HepG2 (cell line): ENCODE data around the gene CCDC69. TPM values are rescaled to one million over a fixed set of nuclear protein-coding genes. Genes with fewer than 3 reads are reported as not detected.

Experiments used
- CREM ChIP-seq, 2 experiments: sonication (generic) in 1 of 2; formaldehyde crosslinking in 1 of 2; IDR thresholded peaks; 2 replicates each; pipeline versions ENCODE4 v1.4.0 to v1.6.1; 2016 to 2020; ENCODE audit warnings: antibody characterized with exemption in 1 of 2, mild to moderate bottlenecking in 1 of 2, missing genetic modification reagents in 1 of 2
- ETV6 ChIP-seq: sonication (generic); formaldehyde crosslinking; conservative IDR thresholded peaks from 2 replicates; pipeline ENCODE4 v1.4.0; 2020; ENCODE audit warnings: missing genetic modification reagents
- FLYWCH1 ChIP-seq: sonication (generic); formaldehyde crosslinking; IDR thresholded peaks from 2 replicates; pipeline ENCODE4 v1.8.1; 2023; ENCODE audit warnings: mild to moderate bottlenecking, missing genetic modification reagents
- FOXP1 ChIP-seq, 2 experiments: fragments of 450-650 bp in 1 of 2; IDR thresholded peaks; 2 replicates each; pipeline ENCODE4 v1.6.1; 2017 to 2018; ENCODE audit warnings: antibody characterized with exemption in 1 of 2
- JUNB ChIP-seq: sonication (generic); formaldehyde crosslinking; IDR thresholded peaks from 2 replicates; pipeline ENCODE4 v1.8.0; 2022; ENCODE audit warnings: missing genetic modification reagents, mild to moderate bottlenecking, borderline replicate concordance
- MEIS1 ChIP-seq: sonication (generic); formaldehyde crosslinking; IDR thresholded peaks from 2 replicates; pipeline ENCODE4 v1.9.0; 2021; ENCODE audit warnings: mild to moderate bottlenecking, missing genetic modification reagents, moderate library complexity, borderline replicate concordance
- NFKBIZ ChIP-seq: IDR thresholded peaks from 2 replicates; pipeline ENCODE4 v1.6.1; 2018; ENCODE audit warnings: missing genetic modification reagents, missing compliant biosample characterization
- PCBP1 ChIP-seq: fragments of 200-400 bp; formaldehyde crosslinking; IDR thresholded peaks from 2 replicates; pipeline ENCODE4 v1.6.1; 2017; ENCODE audit warnings: mild to moderate bottlenecking, low read depth, low read length, borderline replicate concordance
- SMAD3 ChIP-seq: sonication (generic); formaldehyde crosslinking; IDR thresholded peaks from 2 replicates; pipeline ENCODE4 v1.4.0; 2020; ENCODE audit warnings: missing genetic modification reagents
- SNAPC2 ChIP-seq: sonication (generic); formaldehyde crosslinking; IDR thresholded peaks from 2 replicates; pipeline ENCODE4 v1.8.1; 2022; ENCODE audit warnings: mild to moderate bottlenecking, missing genetic modification reagents
- TAF15 ChIP-seq: fragments of 200-400 bp; formaldehyde crosslinking; IDR thresholded peaks from one replicate; pipeline ENCODE4 v1.6.1; 2018; ENCODE audit warnings: mild to moderate bottlenecking, low read depth, low read length; ENCODE audit not compliant: poor library complexity, severe bottlenecking
- TBP ChIP-seq: sonication (generic); formaldehyde crosslinking; IDR thresholded peaks from 2 replicates; pipeline ENCODE4 v1.5.0; 2020; ENCODE audit warnings: missing genetic modification reagents
- ZC3H4 ChIP-seq: sonication (generic); formaldehyde crosslinking; IDR thresholded peaks from 2 replicates; pipeline ENCODE4 v1.4.0; 2020; ENCODE audit warnings: missing genetic modification reagents, borderline replicate concordance
- ZNF10 ChIP-seq: sonication (generic); formaldehyde crosslinking; IDR thresholded peaks from 2 replicates; pipeline ENCODE4 v1.4.0; 2020; ENCODE audit warnings: mild to moderate bottlenecking, low read depth, missing genetic modification reagents, borderline replicate concordance
- ZNF138 ChIP-seq: sonication (generic); formaldehyde crosslinking; IDR thresholded peaks from 2 replicates; pipeline ENCODE4 v1.5.0; 2020; ENCODE audit warnings: mild to moderate bottlenecking, low read depth, missing genetic modification reagents
- ZNF17 ChIP-seq: sonication (generic); formaldehyde crosslinking; IDR thresholded peaks from 2 replicates; pipeline ENCODE4 v1.5.0; 2020; ENCODE audit warnings: mild to moderate bottlenecking, missing genetic modification reagents
- ZNF329 ChIP-seq: sonication (generic); formaldehyde crosslinking; IDR thresholded peaks from 2 replicates; pipeline ENCODE4 v1.9.0; 2021; ENCODE audit warnings: low read depth, mild to moderate bottlenecking, missing genetic modification reagents
- ZNF558 ChIP-seq: sonication (generic); formaldehyde crosslinking; IDR thresholded peaks from 2 replicates; pipeline ENCODE4 v1.9.0; 2022; ENCODE audit warnings: mild to moderate bottlenecking, missing genetic modification reagents, borderline replicate concordance
- ZSCAN21 ChIP-seq: sonication (generic); formaldehyde crosslinking; IDR thresholded peaks from 2 replicates; pipeline ENCODE4 v1.8.0; 2022; ENCODE audit warnings: mild to moderate bottlenecking, missing genetic modification reagents, moderate library complexity, borderline replicate concordance
- polyA plus RNA-seq, 8 experiments: library from polyadenylated mRNA; depleted of rRNA in 3 of 8; stranded (reverse) in 7 of 8; unstranded in 1 of 8; fragments of >200 nt; fragmentation: Illumina TruSeq in 4 of 8; extraction: Trizol in 4 of 8; gene quantifications; 2 replicates each; pipeline versions ENCODE4 v1.2.1 to v1.2.3, GENCODE V29; 2011 to 2016; ENCODE audit warnings: low read depth in 4 of 8, missing spikeins in 1 of 8, mixed read lengths in 1 of 8; ENCODE audit not compliant: insufficient read depth in 1 of 8
- total RNA-seq, 5 experiments: library from RNA; depleted of rRNA; stranded (reverse); fragments of >200 nt; fragmentation: Illumina TruSeq; extraction: Trizol; gene quantifications; 2 replicates each; pipeline ENCODE4 v1.2.3, GENCODE V29; 2016; ENCODE audit warnings: low read depth in 1 of 5
- TF ChIP-seq, protein P1 (sequence below): sonication (generic); formaldehyde crosslinking; IDR thresholded peaks from 2 replicates; pipeline ENCODE4 v1.9.0; 2021; ENCODE audit warnings: missing genetic modification reagents, borderline replicate concordance
- TF ChIP-seq, protein P2 (sequence below), 2 experiments: sonication (generic) in 1 of 2; formaldehyde crosslinking in 1 of 2; IDR thresholded peaks; 2 replicates each; pipeline versions ENCODE4 v1.4.0 to v1.6.1; 2016 to 2020; ENCODE audit warnings: borderline replicate concordance in 1 of 2, low read depth in 1 of 2, mild to moderate bottlenecking in 1 of 2, missing genetic modification reagents in 1 of 2
- TF ChIP-seq, protein P3 (sequence below): sonication (generic); formaldehyde crosslinking; conservative IDR thresholded peaks from 2 replicates; pipeline ENCODE4 v1.4.0; 2020; ENCODE audit warnings: missing genetic modification reagents

Gene CCDC69
- total and polyA plus RNA-seq, 2 of the 13 experiments (the other 11 are each of a cell fraction or from before 2014, with no cell fraction given), result 12.2 to 45.2 TPM

DNA sequence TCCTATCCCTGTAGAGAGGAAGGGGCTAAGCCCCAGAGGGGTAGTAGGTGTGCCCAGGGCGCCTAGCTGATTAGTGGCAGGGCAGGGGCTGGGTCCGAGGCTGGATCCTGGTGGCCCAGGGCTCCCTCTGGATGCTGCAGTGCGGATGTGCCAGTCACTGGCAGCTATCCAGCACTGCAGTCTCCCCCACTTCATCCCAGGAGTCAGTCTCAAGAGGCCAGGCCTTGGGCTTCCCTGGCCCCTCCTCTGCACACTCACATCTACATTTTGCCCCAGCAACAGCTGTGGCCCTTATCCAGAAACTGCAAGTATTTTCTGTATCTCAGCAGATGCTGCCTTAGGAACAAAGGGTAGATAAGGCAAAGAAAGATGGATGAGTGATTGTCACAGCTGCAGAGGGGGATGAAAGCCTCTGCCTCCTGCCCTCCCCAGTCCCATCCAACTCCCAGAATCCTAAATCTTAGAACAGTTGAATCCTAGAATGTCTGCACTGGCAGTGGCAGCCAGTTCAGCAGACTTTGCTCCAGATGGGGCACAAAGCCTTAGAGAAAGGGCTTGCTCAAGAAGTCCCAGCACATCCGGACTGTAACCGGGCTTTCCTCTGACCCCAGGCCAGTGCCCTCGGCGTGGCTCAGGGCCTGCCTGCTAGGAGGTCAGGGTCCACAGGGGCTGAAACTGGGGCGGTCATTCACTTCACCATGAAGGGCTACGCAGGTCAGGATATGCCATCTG, 68.0 kb downstream of the CCDC69 start (continued):
- TF ChIP-seq, protein P1, sequence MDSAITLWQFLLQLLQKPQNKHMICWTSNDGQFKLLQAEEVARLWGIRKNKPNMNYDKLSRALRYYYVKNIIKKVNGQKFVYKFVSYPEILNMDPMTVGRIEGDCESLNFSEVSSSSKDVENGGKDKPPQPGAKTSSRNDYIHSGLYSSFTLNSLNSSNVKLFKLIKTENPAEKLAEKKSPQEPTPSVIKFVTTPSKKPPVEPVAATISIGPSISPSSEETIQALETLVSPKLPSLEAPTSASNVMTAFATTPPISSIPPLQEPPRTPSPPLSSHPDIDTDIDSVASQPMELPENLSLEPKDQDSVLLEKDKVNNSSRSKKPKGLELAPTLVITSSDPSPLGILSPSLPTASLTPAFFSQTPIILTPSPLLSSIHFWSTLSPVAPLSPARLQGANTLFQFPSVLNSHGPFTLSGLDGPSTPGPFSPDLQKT (CRISPR knock-in tag), result no peak
- no peak for TF ChIP-seq ZNF138 (CRISPR knock-in tag)
- TF ChIP-seq ZNF329 (CRISPR knock-in tag), result no peak
- TF ChIP-seq JUNB (CRISPR knock-in tag), result no peak
- no peak for TF ChIP-seq TBP (CRISPR knock-in tag)
- TF ChIP-seq, protein P2, sequence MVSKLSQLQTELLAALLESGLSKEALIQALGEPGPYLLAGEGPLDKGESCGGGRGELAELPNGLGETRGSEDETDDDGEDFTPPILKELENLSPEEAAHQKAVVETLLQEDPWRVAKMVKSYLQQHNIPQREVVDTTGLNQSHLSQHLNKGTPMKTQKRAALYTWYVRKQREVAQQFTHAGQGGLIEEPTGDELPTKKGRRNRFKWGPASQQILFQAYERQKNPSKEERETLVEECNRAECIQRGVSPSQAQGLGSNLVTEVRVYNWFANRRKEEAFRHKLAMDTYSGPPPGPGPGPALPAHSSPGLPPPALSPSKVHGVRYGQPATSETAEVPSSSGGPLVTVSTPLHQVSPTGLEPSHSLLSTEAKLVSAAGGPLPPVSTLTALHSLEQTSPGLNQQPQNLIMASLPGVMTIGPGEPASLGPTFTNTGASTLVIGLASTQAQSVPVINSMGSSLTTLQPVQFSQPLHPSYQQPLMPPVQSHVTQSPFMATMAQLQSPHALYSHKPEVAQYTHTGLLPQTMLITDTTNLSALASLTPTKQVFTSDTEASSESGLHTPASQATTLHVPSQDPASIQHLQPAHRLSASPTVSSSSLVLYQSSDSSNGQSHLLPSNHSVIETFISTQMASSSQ (IDR thresholded peaks at IDR 0.05; ENCODE audit: low read depth), result no peak
- TF ChIP-seq, protein P2 (CRISPR knock-in tag; IDR thresholded peaks at IDR 0.05; ENCODE audit: borderline replicate concordance), result no peak
- no peak for TF ChIP-seq PCBP1
- no peak for TF ChIP-seq MEIS1
- TF ChIP-seq FOXP1 (IDR thresholded peaks at IDR 0.05), result no peak
- TF ChIP-seq FOXP1 (CRISPR knock-in tag; IDR thresholded peaks at IDR 0.05), result no peak
- TF ChIP-seq CREM (IDR thresholded peaks at IDR 0.05), result 0 out of 2 replicates have a peak, but pooled peaks have one; percentile 18
- no peak for TF ChIP-seq CREM (CRISPR knock-in tag; IDR thresholded peaks at IDR 0.05)
- TF ChIP-seq ZC3H4 (CRISPR knock-in tag), result no peak
- TF ChIP-seq ETV6, result no peak
- no peak for TF ChIP-seq ZNF10 (CRISPR knock-in tag)
- TF ChIP-seq SMAD3 (CRISPR knock-in tag), result no peak
- TF ChIP-seq FLYWCH1 (CRISPR knock-in tag), result no peak
- no peak for TF ChIP-seq SNAPC2
- TF ChIP-seq ZSCAN21 (CRISPR knock-in tag), result no peak
- no peak for TF ChIP-seq TAF15
- no peak for TF ChIP-seq ZNF17 (CRISPR knock-in tag)
- TF ChIP-seq NFKBIZ (CRISPR knock-in tag), result no peak
- TF ChIP-seq, protein P3, sequence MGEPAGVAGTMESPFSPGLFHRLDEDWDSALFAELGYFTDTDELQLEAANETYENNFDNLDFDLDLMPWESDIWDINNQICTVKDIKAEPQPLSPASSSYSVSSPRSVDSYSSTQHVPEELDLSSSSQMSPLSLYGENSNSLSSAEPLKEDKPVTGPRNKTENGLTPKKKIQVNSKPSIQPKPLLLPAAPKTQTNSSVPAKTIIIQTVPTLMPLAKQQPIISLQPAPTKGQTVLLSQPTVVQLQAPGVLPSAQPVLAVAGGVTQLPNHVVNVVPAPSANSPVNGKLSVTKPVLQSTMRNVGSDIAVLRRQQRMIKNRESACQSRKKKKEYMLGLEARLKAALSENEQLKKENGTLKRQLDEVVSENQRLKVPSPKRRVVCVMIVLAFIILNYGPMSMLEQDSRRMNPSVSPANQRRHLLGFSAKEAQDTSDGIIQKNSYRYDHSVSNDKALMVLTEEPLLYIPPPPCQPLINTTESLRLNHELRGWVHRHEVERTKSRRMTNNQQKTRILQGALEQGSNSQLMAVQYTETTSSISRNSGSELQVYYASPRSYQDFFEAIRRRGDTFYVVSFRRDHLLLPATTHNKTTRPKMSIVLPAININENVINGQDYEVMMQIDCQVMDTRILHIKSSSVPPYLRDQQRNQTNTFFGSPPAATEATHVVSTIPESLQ (CRISPR knock-in tag), result no peak
- TF ChIP-seq ZNF558, result no peak
